Fibroblast of the conjunctiva (primary cell): Measurements from ENCODE around the gene SLC12A6.
A peak's percentile ranks its signal among the peaks of the same experiment; 100 is the strongest.
"Not testable (repeated sequence)": the region's sequence is repeated elsewhere in the genome, so short reads cannot be mapped to it uniquely, and the experiment has no call there.

ENCODE experiments used
- DNase-seq: peaks from one replicate; pipeline ENCODE4 v3.0.0-alpha.2; 2010; ENCODE audit warnings: low read depth

SLC12A6 gene

GRCh38 chr15:34337557-34338306 lies at the start of gene SLC12A6:
Gene SLC12A6, minus strand, starts transcription at chr15:34337781. Its CDS starts 1,101 bp downstream, at chr15:34336680.
- peak; percentile 83 for DNase-seq

GRCh38 chr15:34381829-34382521 lies 44.4 kb upstream of the SLC12A6 start:
- DNase-seq = not testable (repeated sequence)

- not testable (repeated sequence) for DNase-seq
These were observed 42.9 kb upstream of the SLC12A6 start for GRCh38 chr15:34380491-34380890.

- no peak for DNase-seq
These were observed 39.3 kb upstream of the SLC12A6 start for GRCh38 chr15:34376856-34377255.

- DNase-seq = not testable (repeated sequence)
These were observed 38.0 kb upstream of the SLC12A6 start for GRCh38 chr15:34375541-34375940.

GRCh38 chr15:34374816-34375215 lies 37.2 kb upstream of the SLC12A6 start:
- DNase-seq = no peak

- DNase-seq = no peak
These were observed 36.4 kb upstream of the SLC12A6 start for GRCh38 chr15:34373951-34374350.

GRCh38 chr15:34370643-34371042 lies 33.1 kb upstream of the SLC12A6 start:
- DNase-seq = no peak

GRCh38 chr15:34370129-34370528 lies 32.5 kb upstream of the SLC12A6 start:
- DNase-seq = no peak

- peak; percentile 77 for DNase-seq
These were observed 29.8 kb upstream of the SLC12A6 start, which contains the start of gene LPCAT4 for GRCh38 chr15:34367101-34368081. Gene LPCAT4, minus strand, starts transcription at chr15:34367196. Its CDS starts 96 bp downstream, at chr15:34367100.

GRCh38 chr15:34366271-34367065 lies 28.9 kb upstream of the SLC12A6 start:
- DNase-seq = peak; percentile 36

GRCh38 chr15:34365836-34366235 lies 28.3 kb upstream of the SLC12A6 start:
- no peak for DNase-seq

GRCh38 chr15:34365091-34365825 lies 27.7 kb upstream of the SLC12A6 start:
- DNase-seq = no peak

- no peak for DNase-seq
These were observed 26.5 kb upstream of the SLC12A6 start for GRCh38 chr15:34364041-34364440.

- DNase-seq = no peak
These were observed 24.6 kb upstream of the SLC12A6 start for GRCh38 chr15:34362047-34362773.

GRCh38 chr15:34361278-34361677 lies 23.7 kb upstream of the SLC12A6 start:
- no peak for DNase-seq

GRCh38 chr15:34360298-34360697 lies 22.7 kb upstream of the SLC12A6 start:
- no peak for DNase-seq

- no peak for DNase-seq
These were observed 21.8 kb upstream of the SLC12A6 start for GRCh38 chr15:34359416-34359815.

GRCh38 chr15:34358948-34359347 lies 21.4 kb upstream of the SLC12A6 start:
- no peak for DNase-seq

- DNase-seq = no peak
These were observed 20.8 kb upstream of the SLC12A6 start for GRCh38 chr15:34358367-34358766.
